PFSK-1 (cell line): ENCODE measurements around the gene P2RY13. TPM values are rescaled to one million over a fixed set of nuclear protein-coding genes. Genes with fewer than 3 reads are reported as not detected.

Experiments
- FOXP2 ChIP-seq: optimal IDR thresholded peaks from 2 replicates; pipeline ENCODE3; 2011; ENCODE audit warnings: borderline replicate concordance, control low read depth, inconsistent platforms; ENCODE audit not compliant: insufficient read depth; ENCODE audit errors: extremely low read length, extremely low read depth
- POLR2AphosphoS5 ChIP-seq: IDR thresholded peaks from 2 replicates; pipeline ENCODE4 v1.6.1; 2012; ENCODE audit warnings: low read depth, mild to moderate bottlenecking, control low read depth, low read length, moderate library complexity
- SIN3A ChIP-seq: IDR thresholded peaks from 2 replicates; pipeline ENCODE4 v1.6.1; 2012; ENCODE audit warnings: mild to moderate bottlenecking, low read length, moderate library complexity, borderline replicate concordance; ENCODE audit not compliant: insufficient read depth
- TAF1 ChIP-seq: IDR thresholded peaks from 2 replicates; pipeline ENCODE4 v1.6.1; 2012; ENCODE audit warnings: low read length, control low read depth, borderline replicate concordance; ENCODE audit not compliant: insufficient read depth
- polyA plus RNA-seq: library from polyadenylated mRNA; unstranded; fragments of >200 nt; gene quantifications from one replicate; pipeline ENCODE4 v1.2.1, GENCODE V29; 2012; ENCODE audit warnings: low read depth, missing spikeins; ENCODE audit not compliant: insufficient read length
- TF ChIP-seq, protein P1 (sequence below), 2 experiments: IDR thresholded peaks; 2 replicates each; pipeline versions ENCODE4 v1.6.1 to v1.8.0; 2011 to 2012; ENCODE audit warnings: low read depth in 2 of 2, low read length in 2 of 2, control low read depth in 1 of 2, inconsistent platforms in 1 of 2, mild to moderate bottlenecking in 1 of 2, moderate library complexity in 1 of 2; ENCODE audit not compliant: insufficient read depth in 1 of 2

The P2RY13 gene
- polyA plus RNA-seq = not detected

DNA sequence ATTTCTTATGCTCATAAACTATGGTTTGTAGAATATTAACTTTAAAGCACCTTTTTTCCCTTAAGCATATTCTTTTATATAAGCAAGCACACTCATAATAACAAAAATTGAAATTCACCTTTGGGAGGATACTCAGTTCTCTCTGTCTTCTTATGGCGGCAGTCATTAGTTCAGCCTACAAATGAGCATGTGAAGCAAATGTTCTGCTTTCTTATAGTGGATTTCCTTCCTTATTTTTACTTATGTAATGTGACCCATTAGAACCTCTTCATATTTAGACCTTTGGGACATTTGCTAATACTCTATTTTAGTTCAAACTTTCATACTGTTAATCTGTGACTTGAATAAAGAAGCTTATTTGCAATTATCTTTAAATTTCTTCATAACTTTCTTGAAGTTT lies at the start of gene P2RY13:
P2RY13 (minus strand) TSS at position 187 of the 400 bp plus-strand sequence; CDS start at position 166, 21 bp downstream.
- TF ChIP-seq SIN3A (no peak), POLR2AphosphoS5 (no peak), TAF1 (no peak), FOXP2 (no peak)
- TF ChIP-seq, protein P1, sequence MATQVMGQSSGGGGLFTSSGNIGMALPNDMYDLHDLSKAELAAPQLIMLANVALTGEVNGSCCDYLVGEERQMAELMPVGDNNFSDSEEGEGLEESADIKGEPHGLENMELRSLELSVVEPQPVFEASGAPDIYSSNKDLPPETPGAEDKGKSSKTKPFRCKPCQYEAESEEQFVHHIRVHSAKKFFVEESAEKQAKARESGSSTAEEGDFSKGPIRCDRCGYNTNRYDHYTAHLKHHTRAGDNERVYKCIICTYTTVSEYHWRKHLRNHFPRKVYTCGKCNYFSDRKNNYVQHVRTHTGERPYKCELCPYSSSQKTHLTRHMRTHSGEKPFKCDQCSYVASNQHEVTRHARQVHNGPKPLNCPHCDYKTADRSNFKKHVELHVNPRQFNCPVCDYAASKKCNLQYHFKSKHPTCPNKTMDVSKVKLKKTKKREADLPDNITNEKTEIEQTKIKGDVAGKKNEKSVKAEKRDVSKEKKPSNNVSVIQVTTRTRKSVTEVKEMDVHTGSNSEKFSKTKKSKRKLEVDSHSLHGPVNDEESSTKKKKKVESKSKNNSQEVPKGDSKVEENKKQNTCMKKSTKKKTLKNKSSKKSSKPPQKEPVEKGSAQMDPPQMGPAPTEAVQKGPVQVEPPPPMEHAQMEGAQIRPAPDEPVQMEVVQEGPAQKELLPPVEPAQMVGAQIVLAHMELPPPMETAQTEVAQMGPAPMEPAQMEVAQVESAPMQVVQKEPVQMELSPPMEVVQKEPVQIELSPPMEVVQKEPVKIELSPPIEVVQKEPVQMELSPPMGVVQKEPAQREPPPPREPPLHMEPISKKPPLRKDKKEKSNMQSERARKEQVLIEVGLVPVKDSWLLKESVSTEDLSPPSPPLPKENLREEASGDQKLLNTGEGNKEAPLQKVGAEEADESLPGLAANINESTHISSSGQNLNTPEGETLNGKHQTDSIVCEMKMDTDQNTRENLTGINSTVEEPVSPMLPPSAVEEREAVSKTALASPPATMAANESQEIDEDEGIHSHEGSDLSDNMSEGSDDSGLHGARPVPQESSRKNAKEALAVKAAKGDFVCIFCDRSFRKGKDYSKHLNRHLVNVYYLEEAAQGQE (IDR thresholded peaks at IDR 0.05; ENCODE audit: insufficient read depth in 1 of 2, low read depth in 2 of 2, low read length in 2 of 2) = no peak

DNA sequence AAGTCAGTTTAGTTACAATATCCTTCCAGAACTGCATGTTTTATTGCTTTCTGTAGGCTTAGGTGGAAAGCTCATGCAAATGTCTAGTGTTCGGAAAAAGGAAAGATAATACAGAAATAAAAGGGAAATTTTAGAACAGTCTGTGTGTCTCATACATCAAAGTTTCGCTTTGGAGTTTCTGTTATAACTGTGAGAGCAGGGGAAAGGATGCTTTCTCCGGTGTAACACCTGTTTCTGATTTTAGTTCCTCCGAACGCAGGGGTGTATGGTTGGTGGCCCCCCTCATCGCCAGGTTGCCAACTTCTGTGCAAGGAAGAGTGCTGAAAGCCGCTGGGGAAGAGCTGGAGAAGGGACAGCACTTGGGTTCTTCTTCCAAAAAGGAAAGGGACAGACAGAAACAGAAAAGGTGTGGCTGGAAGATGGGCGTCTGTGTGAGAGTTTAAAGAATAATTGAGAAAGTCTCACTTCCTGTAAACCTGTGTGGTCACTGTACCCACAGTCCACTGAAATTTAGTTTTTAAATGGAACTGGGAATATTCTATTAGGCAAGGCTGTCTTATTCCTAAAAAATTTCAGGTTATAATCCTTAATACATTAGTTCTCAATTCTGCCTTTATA lies 48.5 kb upstream of the P2RY13 start:
- TF ChIP-seq TAF1 (no peak), SIN3A (no peak), POLR2AphosphoS5 (no peak), FOXP2 (no peak)
- TF ChIP-seq, protein P1 (IDR thresholded peaks at IDR 0.05; ENCODE audit: insufficient read depth in 1 of 2, low read depth in 2 of 2, low read length in 2 of 2) = no peak

DNA sequence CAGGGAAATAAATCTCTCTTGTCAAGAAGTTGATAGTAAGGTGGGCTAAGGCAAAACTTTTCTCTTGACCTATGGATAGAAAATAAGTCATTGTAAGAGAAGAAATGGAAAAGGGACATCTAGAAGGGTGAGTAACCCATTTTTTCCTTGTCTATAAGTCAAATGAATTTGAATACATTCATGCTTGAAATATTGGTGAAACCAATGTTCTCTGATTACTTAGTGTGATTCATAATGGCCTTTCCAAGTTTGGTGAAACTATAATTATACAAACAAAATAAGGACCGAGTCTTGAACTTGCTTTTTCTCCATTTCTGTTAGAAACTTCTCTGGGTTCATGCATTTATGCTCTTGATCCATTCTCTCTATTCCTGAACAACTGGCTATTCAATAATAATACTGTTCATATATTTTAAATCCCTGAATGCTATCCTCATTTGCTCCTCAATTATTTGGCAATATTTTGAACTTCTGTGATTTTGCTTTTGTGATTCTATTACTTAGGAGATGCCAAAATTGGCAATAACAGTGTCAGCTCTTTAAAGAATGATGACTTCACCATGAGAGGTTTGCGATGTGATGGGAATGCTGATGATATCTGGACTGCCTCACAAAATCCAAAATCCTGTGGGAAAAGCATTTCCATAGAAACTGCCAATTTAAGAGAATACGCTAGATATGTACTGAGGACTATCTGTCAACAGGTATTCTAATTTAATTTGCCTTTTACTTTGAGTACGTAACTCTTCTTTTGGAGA lies 42.9 kb upstream of the P2RY13 start:
- TF ChIP-seq, protein P1 (IDR thresholded peaks at IDR 0.05; ENCODE audit: insufficient read depth in 1 of 2, low read depth in 2 of 2, low read length in 2 of 2) = no peak
- TF ChIP-seq FOXP2 = no peak
- no peak for TF ChIP-seq TAF1
- TF ChIP-seq SIN3A = no peak
- TF ChIP-seq POLR2AphosphoS5 = no peak

DNA sequence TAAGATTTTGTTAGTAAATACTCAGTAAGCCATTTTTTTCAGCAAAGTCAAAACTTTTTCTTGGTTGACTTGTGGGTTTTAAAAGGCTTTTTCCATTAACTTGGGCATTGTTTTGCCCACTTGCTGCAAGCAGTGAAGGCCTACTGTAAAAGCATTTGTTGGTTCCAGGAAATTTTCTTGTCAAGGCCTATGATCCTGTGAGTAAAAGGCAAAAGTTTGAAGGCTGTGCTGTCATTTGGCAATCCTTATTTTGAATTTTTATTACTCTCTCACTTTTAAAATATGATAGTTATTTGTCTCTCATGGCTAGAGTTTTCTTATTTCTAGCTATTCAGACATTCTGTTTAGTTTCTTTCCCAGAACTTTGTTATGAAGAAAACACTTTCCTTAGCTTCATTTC lies 42.2 kb upstream of the P2RY13 start:
- no peak for TF ChIP-seq POLR2AphosphoS5
- TF ChIP-seq FOXP2 = no peak
- TF ChIP-seq, protein P1 (IDR thresholded peaks at IDR 0.05; ENCODE audit: insufficient read depth in 1 of 2, low read depth in 2 of 2, low read length in 2 of 2) = no peak
- TF ChIP-seq SIN3A = no peak
- TF ChIP-seq TAF1 = no peak
